Measurements from ENCODE around the gene EPHB1. TPM values are rescaled to one million over a fixed set of nuclear protein-coding genes. Genes with fewer than 3 reads are reported as not detected.

The EPHB1 gene
- total RNA-seq, 1 experiment from 2014 or later = 0.73 TPM

- Mint-ChIP-seq H3K4me3 (ENCODE audit: low read depth, unreplicated experiment) (no peak overlapping the region), H3K36me3 (ENCODE audit: insufficient read depth, unreplicated experiment) (no peaks in the 10 kb centered on the region), H3K27me3 (ENCODE audit: unreplicated experiment) (peaks cover 64% of the 10 kb centered on the region), H3K9me3 (ENCODE audit: low read depth, unreplicated experiment) (no peaks in the 10 kb centered on the region), H3K4me1 (ENCODE audit: low read depth, unreplicated experiment) (no peaks in the 10 kb centered on the region), H3K27ac (ENCODE audit: unreplicated experiment) (no peak overlapping the region)
- intact Hi-C loops (cut with micrococcal nuclease; ENCODE audit: unreplicated experiment) = no loop called here
- CTCF ChIA-PET = interaction anchor here (1.0 kb wide), 1 partner anchor 225 kb away, joined by 3 read pairs; no protein-coding TSS in a partner anchor
- no peak for DNase-seq
- no TSS peak for BruUV-seq (replicated peaks)
- TF ChIP-seq, protein P1, sequence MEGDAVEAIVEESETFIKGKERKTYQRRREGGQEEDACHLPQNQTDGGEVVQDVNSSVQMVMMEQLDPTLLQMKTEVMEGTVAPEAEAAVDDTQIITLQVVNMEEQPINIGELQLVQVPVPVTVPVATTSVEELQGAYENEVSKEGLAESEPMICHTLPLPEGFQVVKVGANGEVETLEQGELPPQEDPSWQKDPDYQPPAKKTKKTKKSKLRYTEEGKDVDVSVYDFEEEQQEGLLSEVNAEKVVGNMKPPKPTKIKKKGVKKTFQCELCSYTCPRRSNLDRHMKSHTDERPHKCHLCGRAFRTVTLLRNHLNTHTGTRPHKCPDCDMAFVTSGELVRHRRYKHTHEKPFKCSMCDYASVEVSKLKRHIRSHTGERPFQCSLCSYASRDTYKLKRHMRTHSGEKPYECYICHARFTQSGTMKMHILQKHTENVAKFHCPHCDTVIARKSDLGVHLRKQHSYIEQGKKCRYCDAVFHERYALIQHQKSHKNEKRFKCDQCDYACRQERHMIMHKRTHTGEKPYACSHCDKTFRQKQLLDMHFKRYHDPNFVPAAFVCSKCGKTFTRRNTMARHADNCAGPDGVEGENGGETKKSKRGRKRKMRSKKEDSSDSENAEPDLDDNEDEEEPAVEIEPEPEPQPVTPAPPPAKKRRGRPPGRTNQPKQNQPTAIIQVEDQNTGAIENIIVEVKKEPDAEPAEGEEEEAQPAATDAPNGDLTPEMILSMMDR (IDR thresholded peaks at IDR 0.05; ENCODE audit: unreplicated experiment) = no peak
Measured at GRCh38 chr3:134874737-134875413, 79.8 kb downstream of the EPHB1 start.

DNA sequence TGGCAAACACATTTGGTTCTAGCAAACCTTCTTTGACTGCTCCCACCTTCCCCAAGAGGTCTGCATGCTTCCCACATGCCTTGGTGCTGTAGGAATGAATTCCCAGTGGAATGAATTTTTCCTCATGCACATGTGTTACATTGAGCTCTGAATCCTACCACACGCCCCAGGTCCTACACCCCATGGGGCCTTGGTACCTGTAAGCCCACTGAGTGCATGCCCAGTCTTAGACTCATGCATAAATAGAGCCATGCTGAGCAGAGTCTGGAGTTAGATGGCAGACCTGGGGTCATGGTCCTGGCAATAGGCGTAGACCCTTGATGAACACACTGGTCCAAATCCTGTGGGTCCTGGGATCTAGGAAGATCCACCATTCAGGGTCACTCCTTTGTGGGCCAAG lies 81.8 kb downstream of the EPHB1 start:
- Mint-ChIP-seq H3K27me3 (ENCODE audit: unreplicated experiment) (peaks cover 68% of the 10 kb centered on the region), H3K9me3 (ENCODE audit: low read depth, unreplicated experiment) (no peaks in the 10 kb centered on the region), H3K27ac (ENCODE audit: unreplicated experiment) (no peak overlapping the region), H3K36me3 (ENCODE audit: insufficient read depth, unreplicated experiment) (no peaks in the 10 kb centered on the region), H3K4me3 (ENCODE audit: low read depth, unreplicated experiment) (no peak overlapping the region), H3K4me1 (ENCODE audit: low read depth, unreplicated experiment) (no peaks in the 10 kb centered on the region)
- DNase-seq = no peak
- CTCF ChIA-PET = no interaction called here
- TF ChIP-seq, protein P1 (IDR thresholded peaks at IDR 0.05; ENCODE audit: unreplicated experiment) = no peak
- BruUV-seq (replicated peaks) = no TSS peak
- intact Hi-C loops (cut with micrococcal nuclease; ENCODE audit: unreplicated experiment) = no loop called here

DNA sequence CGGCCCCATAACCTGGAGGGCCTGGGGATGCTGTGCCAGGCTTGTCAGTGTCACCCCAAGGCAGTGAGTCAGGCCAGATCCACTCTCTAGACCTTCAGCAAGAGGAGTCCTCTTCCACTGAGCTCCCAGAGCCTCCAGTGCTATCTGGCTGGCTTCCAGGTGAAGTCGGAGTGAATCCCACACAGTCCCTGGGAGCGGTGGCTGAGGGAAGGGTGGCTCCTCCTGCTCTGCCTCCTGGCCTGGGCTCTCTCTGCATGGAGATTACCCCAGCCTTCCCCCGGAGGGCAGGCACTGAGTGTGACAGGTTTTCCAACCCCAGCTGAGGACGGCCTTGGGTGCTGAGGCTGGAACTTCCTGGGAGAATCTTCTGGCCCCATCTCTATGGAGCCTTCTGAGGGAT lies 82.7 kb downstream of the EPHB1 start:
- BruUV-seq (replicated peaks) = no TSS peak
- Mint-ChIP-seq H3K36me3 (ENCODE audit: insufficient read depth, unreplicated experiment) (no peaks in the 10 kb centered on the region), H3K4me1 (ENCODE audit: low read depth, unreplicated experiment) (no peaks in the 10 kb centered on the region), H3K27me3 (ENCODE audit: unreplicated experiment) (peaks cover 67% of the 10 kb centered on the region), H3K4me3 (ENCODE audit: low read depth, unreplicated experiment) (no peak overlapping the region), H3K27ac (ENCODE audit: unreplicated experiment) (no peak overlapping the region), H3K9me3 (ENCODE audit: low read depth, unreplicated experiment) (no peaks in the 10 kb centered on the region)
- TF ChIP-seq, protein P1 (IDR thresholded peaks at IDR 0.05; ENCODE audit: unreplicated experiment) = no peak
- CTCF ChIA-PET = interaction anchor here (1.0 kb wide), 1 partner anchor 83 kb away, joined by 4 read pairs; the partner anchor contains the start of gene EPHB1
- DNase-seq = no peak
- intact Hi-C loops (cut with micrococcal nuclease; ENCODE audit: unreplicated experiment) = no loop called here

- Mint-ChIP-seq H3K9me3 (ENCODE audit: low read depth, unreplicated experiment) (no peaks in the 10 kb centered on the region), H3K27me3 (ENCODE audit: unreplicated experiment) (peaks cover 49% of the 10 kb centered on the region)
- BruUV-seq (replicated peaks) = no TSS peak
Measured at GRCh38 chr3:134879990-134880389, 84.9 kb downstream of the EPHB1 start.

More at GRCh38 chr3:134879990-134880389, 84.9 kb downstream of the EPHB1 start:
- no peaks in the 10 kb centered on the region for H3K36me3 Mint-ChIP-seq (ENCODE audit: insufficient read depth, unreplicated experiment)
- H3K4me1 Mint-ChIP-seq (ENCODE audit: low read depth, unreplicated experiment) = no peaks in the 10 kb centered on the region
- CTCF ChIA-PET = no interaction called here
- no peak overlapping the region for H3K27ac Mint-ChIP-seq (ENCODE audit: unreplicated experiment)
- intact Hi-C loops (cut with micrococcal nuclease; ENCODE audit: unreplicated experiment) = no loop called here
- H3K4me3 Mint-ChIP-seq (ENCODE audit: low read depth, unreplicated experiment) = no peak overlapping the region
- DNase-seq = no peak
- TF ChIP-seq, protein P1 (IDR thresholded peaks at IDR 0.05; ENCODE audit: unreplicated experiment) = no peak

Data from Calu3 (cell line).